ENCODE measurements around the gene TUSC1.

The TUSC1 gene

GRCh38 chr9:25654417-25654816, 23.8 kb downstream of the TUSC1 start:
- no peak overlapping the region for H3K27ac ChIP-seq
- H3K4me3 ChIP-seq = no peak overlapping the region
- no peak for TF ChIP-seq CTCF (IDR thresholded peaks at IDR 0.05)
- H3K36me3 ChIP-seq = no peaks in the 10 kb centered on the region
- no peaks in the 10 kb centered on the region for H3K9me3 ChIP-seq
- H3K27me3 ChIP-seq = no peaks in the 10 kb centered on the region
- intact Hi-C loops (cut with DNase I; ENCODE audit: low total_unique reads) = no loop called here
- DNase-seq = no peak
- H3K4me1 ChIP-seq = no peaks in the 10 kb centered on the region

GRCh38 chr9:25648116-25648515, 30.1 kb downstream of the TUSC1 start:
- no peaks in the 10 kb centered on the region for H3K4me1 ChIP-seq
- no peaks in the 10 kb centered on the region for H3K36me3 ChIP-seq
- intact Hi-C loops (cut with DNase I; ENCODE audit: low total_unique reads) = no loop called here
- DNase-seq = no peak
- H3K27me3 ChIP-seq = no peaks in the 10 kb centered on the region
- no peak for TF ChIP-seq CTCF (IDR thresholded peaks at IDR 0.05)
- no peaks in the 10 kb centered on the region for H3K9me3 ChIP-seq
- H3K4me3 ChIP-seq = no peak overlapping the region
- no peak overlapping the region for H3K27ac ChIP-seq

GRCh38 chr9:25636026-25636425, 42.2 kb downstream of the TUSC1 start:
- peaks cover 0 to 4% (median 0%) of the 10 kb centered on the region in 4 donors for H3K4me1 ChIP-seq

GRCh38 chr9:25629231-25629630, 49.0 kb downstream of the TUSC1 start:
- H3K4me3 ChIP-seq = no peak overlapping the region
- no peaks in the 10 kb centered on the region for H3K9me3 ChIP-seq
- H3K27me3 ChIP-seq = no peaks in the 10 kb centered on the region
- TF ChIP-seq CTCF (IDR thresholded peaks at IDR 0.05) = no peak
- intact Hi-C loops (cut with DNase I; ENCODE audit: low total_unique reads) = no loop called here
- H3K4me1 ChIP-seq = no peaks in the 10 kb centered on the region
- no peaks in the 10 kb centered on the region for H3K36me3 ChIP-seq
- no peak for DNase-seq
- no peak overlapping the region for H3K27ac ChIP-seq

More at GRCh38 chr9:25636026-25636425, 42.2 kb downstream of the TUSC1 start:
- no peak for DNase-seq
- Histone ChIP-seq H3K36me3 (no peaks in the 10 kb centered on the region), H3K9me3 (no peaks in the 10 kb centered on the region), H3K27ac (no peak overlapping the region), H3K4me3 (no peak overlapping the region), H3K27me3 (no peaks in the 10 kb centered on the region)
- intact Hi-C loops (cut with DNase I; ENCODE audit: low total_unique reads) = no loop called here
- TF ChIP-seq CTCF (IDR thresholded peaks at IDR 0.05) = no peak

All from tibial artery (tissue), 4 donors.